AG20443 (cell line): ENCODE data around the gene CHAD.
"Not testable (repeated sequence)": the region's sequence is repeated elsewhere in the genome, so short reads cannot be mapped to it uniquely, and the experiment has no call there.

Source experiments
- DNase-seq: peaks from one replicate; pipeline ENCODE4 v3.0.0; 2012; ENCODE audit warnings: low spot score, mixed read lengths

Gene CHAD

DNA sequence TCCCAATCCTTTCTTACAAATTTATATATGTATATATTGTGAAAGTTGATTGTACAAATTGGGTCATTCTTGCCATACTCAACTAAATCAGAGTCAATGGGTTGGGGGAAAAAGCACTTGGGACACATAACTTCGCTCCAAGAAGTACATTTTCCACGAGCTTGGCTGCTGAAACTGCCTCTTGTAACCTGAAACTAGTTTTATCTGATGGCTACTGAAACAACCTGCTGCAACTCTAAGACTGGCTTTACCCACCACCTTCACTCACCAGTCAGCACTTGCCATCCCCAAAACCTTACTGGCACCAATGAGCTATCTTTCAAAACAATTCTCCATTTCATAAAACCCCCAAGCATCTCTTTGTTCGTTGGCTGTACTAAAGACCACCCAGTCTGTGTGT lies 25.1 kb upstream of the CHAD start:
- DNase-seq = no peak

DNA sequence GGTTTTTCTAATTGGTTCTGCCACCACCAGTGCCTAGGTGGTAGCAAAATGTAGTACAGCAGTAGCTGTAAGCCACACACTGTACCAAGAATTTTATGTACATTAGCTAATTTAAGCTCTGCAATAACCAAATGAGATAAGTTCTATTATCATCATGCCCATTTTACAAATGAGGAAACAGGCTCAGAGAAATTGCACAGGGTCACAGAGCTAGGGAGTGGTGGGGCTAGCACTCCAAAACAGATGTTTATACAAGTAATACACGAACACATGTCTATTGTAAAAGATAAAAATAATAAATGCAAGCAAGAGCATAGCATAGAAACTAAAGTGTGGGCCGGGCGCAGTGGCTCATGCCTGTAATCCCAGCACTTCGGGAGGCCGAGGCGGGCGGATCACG lies 23.5 kb upstream of the CHAD start:
- DNase-seq = no peak

DNA sequence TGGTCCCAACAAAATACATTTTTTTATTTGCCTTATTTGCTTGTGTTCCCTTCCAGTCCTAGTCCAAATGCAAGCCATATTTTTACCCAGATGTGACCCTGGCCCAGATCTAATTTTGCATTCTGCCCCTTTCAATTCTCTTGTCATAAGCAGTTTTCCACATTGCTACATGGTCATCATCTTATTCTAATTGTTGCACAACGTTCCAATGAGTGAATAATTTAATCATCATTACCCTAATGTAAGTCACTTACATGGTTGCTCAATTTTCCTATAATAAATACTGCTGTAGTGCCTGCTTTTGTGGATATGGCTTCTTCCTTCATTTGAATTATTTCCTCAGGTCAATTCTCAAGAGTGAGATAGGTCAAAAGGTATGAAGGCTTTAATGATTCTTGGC lies 22.8 kb upstream of the CHAD start:
- DNase-seq = no peak

DNA sequence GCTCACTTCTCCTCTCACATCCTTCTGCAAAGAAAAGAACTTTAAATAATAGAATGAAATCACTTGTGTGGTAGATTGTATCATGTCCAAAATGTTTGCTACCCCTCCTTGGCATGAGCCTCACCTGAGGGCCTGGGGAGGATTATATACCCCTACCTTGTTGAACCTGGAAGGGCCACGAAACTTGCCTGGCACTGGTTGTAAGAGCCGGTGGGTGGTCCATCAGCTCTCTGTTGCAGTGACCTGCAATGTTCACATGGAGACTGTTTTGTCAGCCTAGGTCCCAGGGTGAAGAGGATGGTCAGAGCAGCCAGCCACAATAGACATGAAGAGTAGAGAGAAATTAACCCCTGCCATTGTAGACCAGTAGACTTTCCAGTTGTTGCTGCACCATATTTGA lies 20.2 kb upstream of the CHAD start:
- no peak for DNase-seq

DNA sequence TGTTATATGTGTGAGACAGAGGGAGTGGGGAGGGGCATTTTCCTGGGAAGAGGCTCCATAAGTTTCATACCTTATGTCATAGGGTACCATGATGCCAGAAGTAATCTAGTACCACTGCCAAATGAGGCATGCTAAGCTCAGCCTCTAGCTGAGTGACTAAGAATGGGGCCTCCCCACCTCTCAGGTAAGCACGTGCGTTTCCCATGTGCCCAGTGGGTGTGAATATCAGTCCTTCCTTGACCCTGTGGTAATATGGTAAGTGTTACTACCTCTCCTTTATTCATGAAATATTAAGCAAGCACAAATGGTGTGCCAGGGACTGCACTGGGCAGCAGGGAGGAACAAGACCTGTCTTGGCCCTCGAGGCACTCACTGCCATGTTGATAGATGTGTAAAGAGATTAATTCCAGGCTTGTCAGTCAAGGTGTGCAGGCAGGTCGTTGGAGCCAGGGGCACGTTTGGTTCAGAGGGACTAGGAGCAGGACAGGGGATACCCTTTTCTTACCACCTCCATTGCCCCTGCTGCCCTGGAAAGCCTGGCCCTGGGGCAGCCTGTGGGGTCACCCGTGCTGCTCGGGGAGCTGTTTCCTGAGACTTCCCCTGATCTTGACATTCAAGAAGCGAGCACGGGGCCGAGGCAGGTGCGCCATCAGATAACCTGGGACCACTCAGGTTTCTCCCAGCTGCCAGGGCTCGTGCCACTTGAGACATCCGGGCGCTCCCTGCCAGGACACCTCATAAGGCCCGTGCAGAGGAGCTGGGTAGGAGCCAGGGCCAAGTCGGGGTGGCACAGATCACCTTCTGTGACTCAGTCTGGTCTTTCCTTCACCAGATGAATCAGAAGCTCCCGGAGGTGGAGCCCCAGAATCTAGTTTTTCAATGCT lies 18.8 kb upstream of the CHAD start:
- no peak for DNase-seq

DNA sequence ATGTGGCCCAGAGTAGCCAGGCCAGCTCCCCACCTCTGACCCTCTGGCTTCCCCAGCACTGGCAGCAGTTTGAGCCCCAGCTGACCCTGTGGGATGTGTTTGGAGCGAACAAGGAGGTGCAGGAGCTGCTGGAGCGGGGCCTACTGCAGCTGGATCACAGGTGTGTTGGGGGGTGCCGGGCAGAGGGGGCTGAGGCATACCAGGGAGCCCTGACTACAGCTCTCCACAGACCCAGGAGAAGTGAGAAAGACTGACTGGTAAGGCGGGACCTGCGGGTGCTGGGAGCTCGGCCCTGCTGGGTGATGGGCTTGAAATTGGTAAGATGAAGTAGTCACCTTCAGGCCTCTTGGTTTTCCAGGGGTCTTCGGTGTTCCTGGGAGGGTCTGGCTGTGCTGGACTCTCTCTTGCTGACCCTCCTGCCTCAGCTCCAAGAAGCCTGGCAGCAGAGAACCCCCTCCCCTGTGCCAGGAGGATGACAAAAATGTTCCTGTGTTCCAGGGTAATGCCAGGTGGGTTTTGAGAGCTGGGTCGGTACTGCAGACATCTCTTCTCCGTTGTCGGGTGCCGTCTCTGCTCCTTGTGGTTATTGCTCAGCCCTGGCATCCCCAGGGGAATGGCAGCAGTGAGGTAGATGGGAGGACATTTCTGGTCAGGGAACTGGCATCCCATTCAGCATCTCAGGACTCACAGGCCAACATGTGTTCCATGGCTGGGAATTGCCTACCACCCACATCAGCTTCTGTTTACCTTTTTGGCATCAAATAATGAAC lies 15.9 kb upstream of the CHAD start:
- DNase-seq = no peak

DNA sequence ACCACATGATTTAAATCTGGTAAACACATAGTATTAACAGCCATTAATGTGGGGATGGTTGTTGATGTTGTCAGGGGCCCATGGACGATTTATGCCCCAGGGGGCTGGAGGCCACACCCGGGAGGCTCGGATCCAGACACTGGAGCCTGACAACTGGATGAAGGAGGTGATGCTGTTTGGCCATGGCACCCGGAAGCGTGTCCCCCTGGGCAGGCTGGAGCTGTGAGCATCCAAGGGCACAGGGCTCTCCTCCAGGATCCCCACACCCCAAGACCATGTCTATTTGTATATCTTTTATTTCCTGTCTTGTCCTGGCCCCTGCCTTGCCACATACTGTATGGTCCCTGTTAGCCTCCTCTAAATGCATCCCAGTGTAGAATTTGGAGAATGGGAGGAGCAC lies 14.6 kb upstream of the CHAD start:
- DNase-seq = no peak

DNA sequence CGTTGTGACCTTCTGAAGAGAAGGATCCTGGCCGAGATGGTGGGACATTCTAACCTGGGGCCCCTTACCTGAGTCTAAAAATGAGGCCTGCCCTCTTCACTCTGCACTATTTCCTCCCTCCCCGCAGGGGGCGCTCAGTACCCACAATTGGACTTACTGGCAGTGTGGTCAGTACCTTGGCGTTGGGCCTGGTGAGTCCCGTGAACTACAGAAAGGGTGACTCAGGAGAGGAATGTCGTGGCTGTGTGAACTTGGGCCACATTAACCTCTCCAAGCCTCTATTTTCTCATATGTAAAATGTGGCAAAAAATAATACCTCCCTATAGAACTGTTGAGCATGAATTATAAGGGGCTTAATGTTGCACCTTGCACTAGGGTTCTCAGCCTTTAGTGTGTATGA lies 13.8 kb upstream of the CHAD start:
- peak; percentile 89 for DNase-seq

DNA sequence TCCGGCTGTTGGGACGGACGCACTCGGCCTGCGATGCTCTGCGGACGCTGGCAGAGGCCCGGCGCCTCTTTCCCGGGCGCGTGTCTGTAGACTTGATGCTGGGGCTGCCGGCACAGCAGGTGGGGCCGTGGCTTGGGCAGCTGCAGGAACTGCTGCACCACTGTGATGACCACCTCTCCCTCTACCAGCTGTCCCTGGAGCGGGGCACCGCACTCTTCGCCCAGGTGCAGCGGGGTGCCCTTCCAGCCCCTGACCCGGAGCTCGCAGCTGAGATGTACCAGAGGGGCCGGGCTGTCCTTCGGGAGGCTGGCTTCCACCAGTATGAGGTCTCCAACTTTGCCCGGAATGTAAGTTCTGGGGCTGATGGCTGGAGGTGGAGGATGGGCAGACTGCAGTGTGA lies 13.4 kb upstream of the CHAD start:
- no peak for DNase-seq

DNA sequence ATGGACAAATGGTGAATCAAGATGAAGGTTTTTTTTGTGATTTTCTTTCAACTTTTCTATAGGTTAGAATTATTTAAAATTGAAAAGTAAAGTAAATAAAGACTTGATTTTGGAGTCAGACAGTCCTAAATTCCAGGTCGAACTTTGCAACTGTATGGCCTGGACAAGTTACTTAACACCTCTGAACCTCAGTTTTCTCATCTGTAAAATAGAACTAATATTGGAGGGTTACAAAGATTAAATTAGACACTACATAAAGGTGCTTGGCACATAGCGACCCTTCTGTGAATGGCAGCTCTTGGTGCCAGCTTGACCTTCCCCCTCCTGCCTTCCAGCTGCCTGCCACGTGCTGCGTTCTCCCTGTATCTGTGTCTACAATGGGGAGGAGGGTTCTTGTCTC lies 13.0 kb upstream of the CHAD start:
- no peak for DNase-seq

DNA sequence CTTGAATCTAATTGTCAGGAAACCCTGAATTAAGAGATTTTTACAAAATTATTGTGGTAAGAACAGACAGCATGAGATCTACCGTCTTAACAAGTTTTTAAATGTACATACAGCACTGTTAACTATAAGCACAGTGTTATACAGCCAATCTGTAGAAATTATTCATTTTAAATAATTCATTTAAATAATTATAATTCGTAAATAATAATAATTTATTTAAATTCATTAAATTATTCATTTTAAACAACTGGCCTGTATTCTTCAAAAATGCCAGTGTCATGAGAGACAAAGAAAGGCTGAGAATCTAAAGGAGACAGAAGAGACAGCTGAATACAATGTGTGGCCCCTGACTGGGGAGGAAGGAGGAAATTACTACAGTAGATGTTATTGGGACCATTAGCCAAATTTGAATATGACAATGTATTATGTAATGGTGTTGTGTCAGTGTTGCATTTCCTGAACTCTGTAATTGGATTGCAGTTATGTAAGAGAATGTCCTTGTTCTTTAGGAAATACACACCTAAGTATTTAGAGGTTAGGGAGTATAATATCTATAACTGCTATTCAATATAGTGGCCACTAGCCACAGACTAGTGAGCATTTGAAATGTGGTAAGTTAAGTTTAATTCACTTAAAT lies 12.3 kb upstream of the CHAD start:
- no peak for DNase-seq

DNA sequence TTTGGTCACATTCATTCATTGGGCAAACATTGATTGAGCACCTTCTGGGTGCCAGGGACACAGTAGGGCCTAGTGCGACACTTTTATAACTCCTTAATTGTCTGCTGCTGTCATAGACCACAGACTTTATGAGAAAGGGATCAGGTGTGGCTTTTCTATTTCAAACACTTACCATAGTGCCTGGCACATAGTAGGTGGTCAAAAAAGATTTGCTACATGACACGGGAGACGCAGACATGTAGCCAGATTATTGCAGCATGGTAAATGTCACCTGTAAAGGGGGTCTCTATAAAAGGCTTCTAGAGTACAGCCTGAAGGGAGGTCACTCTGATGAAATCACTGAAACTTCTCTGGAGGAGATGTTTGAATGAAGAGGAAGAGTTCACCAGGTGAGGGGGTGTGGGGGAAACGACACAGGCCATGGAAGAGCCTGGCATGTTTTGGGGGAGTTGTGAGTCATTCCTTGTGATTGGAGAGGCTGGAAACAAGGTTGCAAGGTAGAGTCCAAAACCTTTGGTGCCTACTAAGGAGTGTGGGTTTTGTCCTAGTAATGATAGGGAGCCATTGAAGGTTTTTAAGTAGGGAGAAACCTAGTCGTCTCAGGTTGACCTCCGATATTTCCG lies 11.6 kb upstream of the CHAD start:
- DNase-seq = no peak

DNA sequence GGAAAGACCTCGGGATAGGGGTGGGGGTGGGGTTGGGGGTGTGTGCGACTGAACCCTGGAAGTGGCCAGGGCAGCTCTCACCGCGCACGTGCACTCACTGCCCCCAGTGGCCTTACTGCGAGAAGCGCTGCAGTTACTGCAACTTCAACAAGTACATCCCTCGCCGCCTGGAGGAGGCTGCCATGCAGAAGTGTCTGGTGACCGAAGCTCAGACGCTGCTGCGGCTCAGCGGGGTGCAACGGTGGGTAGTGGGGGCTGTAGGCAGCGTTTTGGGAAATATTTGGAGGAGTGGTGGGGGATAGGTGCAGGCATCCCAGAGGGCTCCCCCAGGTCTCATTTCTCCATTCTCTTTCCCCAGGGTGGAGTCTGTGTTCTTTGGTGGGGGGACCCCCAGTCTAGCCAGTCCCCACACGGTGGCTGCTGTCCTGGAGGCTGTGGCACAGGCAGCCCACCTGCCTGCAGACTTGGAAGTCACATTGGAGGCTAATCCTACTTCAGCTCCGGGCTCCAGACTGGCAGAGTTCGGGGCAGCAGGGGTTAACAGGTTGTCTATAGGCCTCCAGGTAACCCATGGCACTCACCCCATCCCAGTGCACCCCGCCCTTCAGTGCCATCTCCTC lies 11.0 kb upstream of the CHAD start:
- DNase-seq = peak; percentile 90

DNA sequence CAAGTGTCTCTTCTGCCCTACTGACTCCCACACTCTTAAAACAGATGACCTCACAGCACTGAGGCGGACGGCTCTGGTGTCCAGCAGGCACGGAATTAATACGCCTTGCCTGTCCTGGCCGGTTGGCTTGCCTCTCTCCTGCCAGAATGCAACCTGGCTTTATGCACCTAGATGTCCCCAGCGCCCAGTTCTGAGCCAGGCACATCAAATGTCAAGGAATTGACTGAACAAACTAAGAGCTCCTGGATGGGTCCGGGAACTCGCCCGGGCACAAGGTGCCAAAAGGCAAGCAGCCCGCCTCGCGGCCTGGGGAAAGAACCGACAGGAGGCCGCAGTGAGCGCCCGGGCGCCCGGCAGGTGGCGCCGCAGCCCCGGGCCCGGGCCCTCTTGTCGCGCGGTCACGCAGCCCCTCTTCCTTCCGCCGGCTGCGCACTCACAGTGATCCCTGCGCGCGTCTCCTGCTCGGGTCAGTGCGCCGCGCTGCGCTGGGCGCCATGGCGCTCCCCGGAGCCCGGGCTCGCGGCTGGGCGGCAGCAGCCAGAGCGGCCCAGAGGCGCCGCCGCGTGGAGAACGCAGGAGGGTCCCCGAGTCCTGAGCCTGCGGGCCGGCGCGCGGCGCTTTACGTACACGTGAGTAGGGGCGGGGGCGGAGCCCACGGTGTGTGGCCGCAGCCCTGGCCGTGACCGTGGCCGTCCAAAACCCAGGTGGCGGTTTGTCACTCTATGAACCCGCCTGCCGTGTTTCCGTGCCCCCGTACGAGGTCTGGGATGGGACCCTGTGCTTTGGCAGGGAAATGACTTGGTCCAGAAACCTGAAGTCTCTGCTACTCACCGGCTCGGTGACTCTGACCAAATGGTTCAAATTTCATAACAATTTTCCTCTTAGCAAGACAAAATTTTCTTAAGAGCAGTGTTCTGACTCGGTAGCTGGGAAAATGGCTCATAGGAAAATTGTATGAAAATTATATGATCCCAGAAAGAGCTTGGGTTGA lies 10.0 kb upstream of the CHAD start, which contains the start of gene RSAD1:
TSS of gene RSAD1 (plus strand) at position 470 of the 991 bp plus-strand sequence. CDS start at position 495, 25 bp downstream.
- peak; percentile 94 for DNase-seq

DNA sequence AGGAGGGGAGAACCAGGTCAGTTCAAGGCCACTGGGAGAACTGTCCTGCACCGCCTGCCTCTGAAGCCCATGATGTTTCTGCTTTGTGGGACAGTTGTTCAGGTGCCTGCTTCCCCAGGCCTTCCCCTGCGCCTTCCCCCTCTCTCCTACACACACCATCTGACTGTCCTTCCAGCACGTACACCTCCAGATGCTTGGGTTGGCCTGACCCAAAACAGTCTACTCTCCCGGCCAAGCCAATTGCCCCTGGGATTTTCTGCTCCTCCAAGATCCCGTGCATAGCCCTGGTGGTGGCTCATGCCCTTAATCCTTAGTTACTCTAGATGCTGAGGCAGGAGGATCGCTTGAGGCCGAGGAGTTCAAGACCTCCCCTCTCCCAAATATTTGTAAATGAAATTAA lies 9.3 kb upstream of the CHAD start:
- no peak for DNase-seq

DNA sequence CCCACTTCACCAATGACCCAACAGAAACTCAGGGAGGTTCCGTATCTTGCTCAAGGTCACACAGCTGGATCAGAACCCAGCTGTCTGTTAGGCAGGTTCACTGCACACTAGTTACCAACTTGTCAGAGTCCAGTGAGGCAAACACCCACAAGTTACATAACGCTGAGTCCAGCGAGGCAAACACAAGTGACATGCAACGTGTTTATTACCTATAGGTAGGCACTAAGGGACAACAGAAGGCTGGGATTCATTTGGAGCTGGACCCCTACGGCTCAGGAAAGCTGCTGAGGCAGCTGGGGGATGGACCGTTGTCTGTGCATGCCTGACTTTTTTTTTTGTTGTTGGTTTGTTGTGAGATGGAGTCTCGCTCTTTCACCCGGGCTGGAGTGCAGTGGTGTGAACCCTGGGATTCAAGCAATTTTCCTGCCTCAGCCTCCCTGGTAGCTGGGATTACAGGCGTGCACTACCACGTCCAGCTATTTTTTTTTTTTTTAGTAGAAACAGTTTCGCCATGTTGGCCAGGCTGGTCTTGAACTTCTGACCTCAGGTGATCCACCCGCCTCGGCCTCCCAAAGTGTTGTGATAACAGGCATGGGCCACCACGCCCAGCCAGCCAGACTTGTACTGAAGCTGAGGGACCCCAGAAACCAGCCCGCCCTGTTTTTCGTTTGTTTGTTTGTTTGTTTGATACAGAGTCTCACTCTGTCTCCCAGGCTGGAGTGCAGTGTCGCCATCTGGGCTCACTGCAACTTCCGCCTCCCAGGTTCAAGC lies 8.1 kb upstream of the CHAD start:
- no peak for DNase-seq

DNA sequence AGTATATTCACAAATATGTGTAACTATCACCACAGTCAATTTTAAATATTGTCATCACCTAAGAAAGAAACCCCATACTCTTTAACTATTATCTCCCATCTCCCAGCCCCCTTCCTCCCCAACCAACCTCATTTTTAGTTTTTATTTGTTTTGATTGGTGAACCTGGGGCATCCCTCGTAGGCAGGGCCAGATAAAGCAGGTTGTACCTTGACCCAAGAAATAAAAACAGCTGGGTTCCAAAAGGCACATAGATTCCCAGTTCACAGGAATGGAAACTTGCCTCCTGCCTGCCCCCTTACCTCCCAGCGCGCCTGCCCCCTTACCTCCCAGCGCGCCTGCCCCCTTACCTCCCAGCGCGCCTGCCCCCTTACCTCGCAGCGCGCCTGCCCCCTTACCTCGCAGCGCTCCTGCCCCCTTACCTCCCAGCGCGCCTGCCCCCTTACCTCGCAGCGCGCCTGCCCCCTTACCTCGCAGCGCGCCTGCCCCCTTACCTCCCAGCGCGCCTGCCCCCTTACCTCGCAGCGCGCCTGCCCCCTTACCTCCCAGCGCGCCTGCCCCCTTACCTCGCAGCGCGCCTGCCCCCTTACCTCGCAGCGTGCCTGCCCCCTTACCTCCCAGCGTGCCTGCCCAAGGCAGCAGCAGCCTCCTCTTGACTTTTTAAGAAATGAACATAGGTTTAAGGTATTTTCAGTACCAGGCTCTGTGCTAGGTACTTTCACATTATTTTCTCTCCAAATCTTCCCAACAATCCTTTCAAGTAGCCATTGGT lies 7.3 kb upstream of the CHAD start:
- DNase-seq = not testable (repeated sequence)

DNA sequence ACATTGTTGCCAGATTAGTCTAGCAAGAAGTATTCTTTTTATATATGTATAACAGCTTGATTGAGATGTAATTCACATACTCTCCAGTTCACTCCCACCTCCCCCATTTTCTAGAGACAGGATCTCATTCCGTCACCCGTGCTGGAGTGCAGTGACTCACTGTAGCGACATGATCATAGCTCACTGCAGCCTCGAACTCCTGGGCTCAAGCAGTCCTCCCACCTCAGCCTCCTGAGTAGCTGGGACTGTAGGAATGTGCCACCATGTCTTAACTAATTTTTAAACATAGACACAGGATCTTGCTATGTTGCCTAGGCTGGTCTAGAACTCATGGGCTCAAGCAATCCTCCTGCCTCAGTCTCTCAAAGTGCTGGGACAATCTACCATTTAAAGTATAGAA lies 6.7 kb upstream of the CHAD start:
- no peak for DNase-seq

DNA sequence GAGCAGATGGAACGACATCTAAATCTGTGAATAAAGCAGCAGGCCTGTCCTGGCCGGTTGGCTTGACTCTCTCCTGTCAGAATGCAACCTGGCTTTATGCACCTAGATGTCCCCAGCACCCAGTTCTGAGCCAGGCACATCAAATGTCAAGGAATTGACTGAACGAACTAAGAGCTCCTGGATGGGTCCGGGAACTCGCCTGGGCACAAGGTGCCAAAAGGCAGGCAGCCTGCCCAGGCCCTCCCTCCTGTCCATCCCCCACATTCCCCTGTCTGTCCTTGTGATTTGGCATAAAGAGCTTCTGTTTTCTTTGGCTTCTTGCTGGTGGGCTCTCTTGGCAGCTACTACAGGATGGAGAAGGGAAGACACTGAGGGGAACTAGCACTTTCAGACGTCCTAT lies 5.8 kb upstream of the CHAD start:
- no peak for DNase-seq
